HG03575 (cell line): ENCODE measurements around the gene UNCX.
"Not testable (repeated sequence)": the region's sequence is repeated elsewhere in the genome, so short reads cannot be mapped to it uniquely, and the experiment has no call there.

Experiments used
- ATAC-seq: cut with Tn5 transposase; IDR thresholded peaks from one replicate; pipeline ENCODE4 v1.9.1; 2021; ENCODE audit not compliant: unreplicated experiment, insufficient number of reproducible peaks, low FRiP score; ENCODE audit errors: extremely low read depth

The UNCX gene

GRCh38 chr7:1267016-1267900 is 34.6 kb downstream of the UNCX start:
- ATAC-seq: no peak

GRCh38 chr7:1268076-1268815 is 35.6 kb downstream of the UNCX start:
- no peak for ATAC-seq

- ATAC-seq: no peak
Observed at GRCh38 chr7:1268866-1269265, 36.2 kb downstream of the UNCX start.

DNA sequence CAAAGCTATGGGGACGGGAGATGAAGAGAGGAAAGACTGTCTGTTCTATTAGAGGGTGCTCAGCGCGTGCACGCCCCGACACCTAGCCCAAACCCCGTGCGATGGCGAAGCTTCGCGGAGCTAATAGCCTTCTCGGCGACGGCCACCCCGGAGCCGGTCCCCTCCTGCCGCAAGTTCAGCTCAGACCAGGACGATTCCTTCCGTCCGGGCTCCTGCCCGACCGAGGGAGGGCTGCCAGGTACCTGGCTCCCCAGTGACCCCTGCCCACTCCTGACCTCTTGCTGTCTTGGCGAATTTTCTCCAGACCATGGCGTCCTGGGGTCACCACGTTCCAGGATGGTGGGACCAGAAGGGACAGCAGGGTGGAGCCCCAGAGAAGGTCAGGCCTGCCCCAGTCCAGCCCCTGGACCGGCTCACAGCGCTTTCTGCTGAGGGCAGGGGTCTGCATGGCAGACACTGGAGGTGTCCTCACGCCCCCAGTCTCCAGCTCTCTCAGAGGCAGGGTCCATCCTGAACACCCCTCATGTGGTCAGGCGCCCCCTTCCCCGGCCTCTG is 36.7 kb downstream of the UNCX start:
- no peak for ATAC-seq

GRCh38 chr7:1270181-1270580 is 37.5 kb downstream of the UNCX start:
- no peak for ATAC-seq

DNA sequence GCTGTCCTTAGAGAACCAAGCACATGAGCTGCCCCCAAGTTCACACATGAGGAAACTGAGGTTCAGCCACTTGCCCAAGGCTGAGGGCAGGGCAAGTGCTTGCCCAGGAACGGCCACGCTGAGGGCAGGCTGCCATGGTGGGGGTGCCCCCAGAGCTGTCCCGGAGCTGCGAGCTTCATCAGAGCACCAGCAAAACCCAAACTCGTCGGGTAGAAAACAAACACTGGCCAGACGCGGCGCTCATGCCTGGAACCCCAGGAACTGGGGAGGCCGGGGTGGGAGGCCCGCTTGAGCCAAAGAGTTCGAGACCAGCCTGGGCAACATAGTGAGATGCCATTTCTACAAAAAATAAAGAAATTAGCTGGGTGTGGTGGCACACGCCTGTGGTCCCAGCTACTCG is 38.4 kb downstream of the UNCX start:
- ATAC-seq: no peak

DNA sequence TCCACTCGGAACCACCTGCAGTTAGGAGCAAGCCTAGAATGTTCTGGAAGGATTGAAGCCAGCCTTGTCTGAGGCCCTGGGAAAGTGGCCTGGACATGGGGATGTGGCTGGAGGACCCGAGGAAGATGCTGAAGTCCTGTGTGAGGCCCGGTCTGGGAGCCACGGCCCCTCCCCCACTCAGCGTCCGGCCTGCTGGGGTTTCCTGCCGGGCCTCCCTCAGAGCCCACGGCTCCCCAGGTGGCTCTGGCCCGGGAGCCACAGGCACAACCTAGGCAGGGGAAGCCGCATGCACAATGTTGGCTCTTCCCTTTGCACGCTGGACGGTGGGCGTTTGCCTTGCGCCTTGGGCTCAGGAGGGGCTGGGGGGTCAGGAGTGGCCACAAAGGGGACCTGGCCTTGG is 39.0 kb downstream of the UNCX start:
- no peak for ATAC-seq

DNA sequence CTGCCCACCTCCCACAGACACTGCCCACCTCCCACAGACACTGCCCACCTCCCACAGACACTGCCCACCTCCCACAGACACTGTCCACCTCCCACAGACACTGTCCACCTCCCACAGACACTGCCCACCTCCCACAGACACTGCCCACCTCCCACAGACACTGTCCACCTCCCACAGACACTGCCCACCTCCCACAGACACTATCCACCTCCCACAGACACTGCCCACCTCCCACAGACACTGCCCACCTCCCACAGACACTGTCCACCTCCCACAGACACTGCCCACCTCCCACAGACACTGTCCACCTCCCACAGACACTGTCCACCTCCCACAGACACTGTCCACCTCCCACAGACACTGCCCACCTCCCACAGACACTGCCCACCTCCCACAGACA is 39.5 kb downstream of the UNCX start:
- ATAC-seq: not testable (repeated sequence)

DNA sequence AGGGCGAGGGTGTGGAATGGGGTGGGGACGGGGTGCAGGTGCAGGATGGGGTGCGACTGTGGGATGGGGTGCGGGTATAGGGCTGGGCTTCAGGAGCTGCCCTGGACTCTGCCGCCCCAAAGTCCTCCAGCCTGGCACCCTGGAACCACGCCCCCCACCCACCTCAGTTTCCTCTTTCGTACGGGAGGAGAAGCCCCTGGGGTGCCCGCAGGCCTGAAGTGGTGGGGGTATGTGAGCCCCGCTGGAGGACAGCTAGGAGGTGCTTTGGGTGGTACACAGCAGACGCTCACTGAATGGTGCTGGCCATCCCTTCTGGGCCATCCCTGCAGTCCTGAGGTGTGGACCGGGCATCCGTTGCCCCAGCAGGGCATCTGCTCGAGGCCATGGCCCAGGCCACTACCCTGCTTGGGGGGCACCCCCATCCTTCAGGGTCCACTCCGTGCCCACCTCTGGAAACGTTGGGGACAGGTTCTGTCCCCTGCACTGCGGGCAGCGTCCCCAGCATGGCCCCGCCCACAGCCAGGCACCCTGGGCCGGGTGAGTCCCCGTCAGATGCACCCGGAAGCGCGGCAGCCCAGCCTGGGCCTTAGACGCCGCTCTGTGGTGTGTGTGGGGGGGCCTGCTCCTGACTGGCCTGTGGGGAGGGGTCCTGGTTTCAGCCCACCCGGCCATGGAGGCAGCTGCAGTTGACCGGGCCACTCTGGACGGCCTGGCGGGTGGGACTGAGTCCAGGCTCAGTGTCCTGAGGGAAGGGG is 41.6 kb downstream of the UNCX start:
- ATAC-seq: no peak

DNA sequence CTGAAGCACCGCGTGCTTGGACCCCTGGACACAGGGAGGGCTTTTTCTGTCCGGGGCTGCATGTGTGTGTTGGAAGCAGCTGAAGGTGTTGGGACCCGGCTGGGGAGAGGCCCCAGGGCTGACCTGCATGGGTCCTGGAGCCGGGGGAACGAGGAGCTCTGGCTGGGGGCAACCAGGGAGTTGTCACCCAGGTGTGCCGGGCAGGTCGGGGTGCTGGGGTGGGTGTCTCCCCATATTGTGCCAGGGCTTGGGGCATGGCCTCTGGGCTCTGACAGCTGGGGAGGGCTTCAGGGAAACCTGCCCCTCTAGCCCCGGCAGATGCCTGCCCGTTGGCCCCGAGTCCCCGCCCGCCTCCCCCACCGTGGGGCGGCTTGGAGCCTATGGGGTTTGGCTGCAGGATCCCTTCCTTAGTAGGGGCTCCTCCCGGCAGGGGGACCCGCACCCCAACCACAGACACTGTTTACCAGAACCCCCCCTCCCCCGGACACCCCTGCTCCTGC is 42.3 kb downstream of the UNCX start:
- no peak for ATAC-seq

- no peak for ATAC-seq
Observed at GRCh38 chr7:1275451-1276381, 43.0 kb downstream of the UNCX start.

DNA sequence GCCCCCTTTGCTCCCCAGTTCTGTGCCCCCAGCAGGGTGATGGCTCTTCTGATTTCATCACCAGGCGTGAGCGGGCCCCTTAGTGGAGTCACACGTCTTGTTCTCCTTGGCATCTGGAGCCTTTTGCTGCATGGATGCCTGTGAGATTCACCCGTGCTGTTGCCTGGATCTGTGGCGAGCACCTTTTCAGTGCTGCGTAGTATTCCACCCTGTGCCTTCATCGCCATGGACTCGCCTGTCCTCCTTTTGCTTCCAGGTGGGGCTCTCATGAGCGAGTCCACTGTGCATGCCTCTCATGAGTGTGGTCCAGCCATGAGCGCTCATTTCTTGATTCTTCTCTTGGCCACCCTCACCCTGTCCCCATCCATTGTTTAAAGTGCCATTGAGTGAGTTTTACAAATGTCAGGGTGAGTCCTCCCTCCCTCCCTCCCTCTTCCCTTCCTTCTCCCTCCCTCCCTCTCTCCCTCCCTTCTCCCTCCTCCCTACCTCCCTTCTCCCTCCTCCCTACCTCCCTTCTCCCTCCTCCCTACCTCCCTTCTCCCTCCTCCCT is 44.0 kb downstream of the UNCX start:
- ATAC-seq: no peak

DNA sequence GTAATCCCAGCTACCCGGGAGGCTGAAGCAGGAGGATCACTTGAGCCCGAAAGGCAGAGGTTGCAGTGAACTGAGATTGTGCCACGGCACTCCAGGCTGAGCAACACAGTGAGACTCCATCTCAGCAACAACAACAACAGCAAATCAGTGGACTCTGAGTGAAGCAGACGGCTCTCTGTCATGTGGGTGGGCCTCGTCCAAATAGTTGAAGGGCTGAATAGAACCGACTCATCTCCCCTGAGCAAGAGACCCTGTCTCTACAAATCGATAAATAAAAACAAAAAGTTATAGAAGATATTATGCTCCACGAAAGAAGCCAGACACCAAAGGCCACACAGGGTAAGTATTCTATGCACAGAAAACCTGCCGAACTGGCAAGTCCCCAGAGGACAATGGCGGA is 45.9 kb downstream of the UNCX start:
- no peak for ATAC-seq

DNA sequence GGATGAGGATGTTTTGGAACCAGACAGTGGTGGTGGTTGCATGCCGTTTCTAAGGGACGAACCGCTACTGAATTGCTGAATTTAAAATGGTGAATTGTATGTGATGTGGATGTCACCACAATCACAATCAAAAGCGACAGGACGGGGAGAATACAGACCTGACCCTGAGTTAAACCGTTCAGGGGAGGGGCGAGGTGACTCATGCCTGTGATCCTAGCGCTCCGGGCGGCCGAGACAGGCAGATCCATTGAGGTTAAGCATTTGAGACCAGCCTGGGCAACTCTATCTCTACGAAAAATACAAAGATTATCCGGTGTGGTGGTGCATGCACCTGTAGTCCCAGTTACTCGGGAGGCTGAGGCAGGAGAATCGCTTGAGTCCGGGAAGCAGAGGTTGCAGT is 46.4 kb downstream of the UNCX start:
- no peak for ATAC-seq

- not testable (repeated sequence) for ATAC-seq
Observed at GRCh38 chr7:1279895-1280294, 47.2 kb downstream of the UNCX start.

GRCh38 chr7:1281068-1281467 is 48.4 kb downstream of the UNCX start:
- ATAC-seq: no peak

DNA sequence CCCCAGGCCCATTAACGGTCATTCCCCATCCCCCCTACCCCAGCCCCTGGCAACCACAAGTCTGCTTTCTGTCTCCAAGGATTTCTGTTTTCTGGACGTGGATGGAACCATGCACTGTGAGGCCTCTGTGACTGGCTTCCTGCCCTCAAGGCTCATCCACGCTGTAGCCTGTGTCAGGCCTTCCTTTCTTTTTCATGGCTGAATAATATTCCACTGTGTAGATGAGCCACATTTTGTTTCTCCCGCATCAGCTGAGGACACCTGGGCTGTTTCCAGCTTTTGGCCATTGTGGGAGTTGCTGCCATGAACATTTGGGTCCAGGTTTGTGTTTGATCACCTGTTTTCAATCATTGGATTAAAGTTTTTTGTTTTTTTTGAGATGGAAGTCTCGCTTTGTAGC is 50.0 kb downstream of the UNCX start:
- ATAC-seq: no peak

DNA sequence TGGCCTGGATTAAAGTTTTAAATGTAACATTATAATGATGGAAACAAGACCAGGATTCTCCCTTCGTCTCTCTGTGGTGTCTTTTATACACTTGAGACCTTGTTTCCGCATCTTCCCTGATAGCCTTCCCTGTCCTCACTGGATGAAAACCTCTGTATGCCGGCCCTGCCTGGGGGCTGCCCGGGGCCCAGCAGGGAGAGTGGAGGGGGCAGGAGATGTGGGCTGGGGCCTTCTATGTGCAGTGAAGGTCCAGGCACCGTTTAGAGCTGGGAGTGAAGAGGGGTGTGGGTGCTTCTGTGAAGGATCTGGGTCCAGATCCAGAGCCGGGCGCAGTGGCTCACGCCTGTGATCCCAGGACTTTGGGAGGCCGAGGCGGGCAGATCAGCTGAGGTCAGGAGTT is 50.7 kb downstream of the UNCX start:
- ATAC-seq: no peak
